Neural cell (in vitro differentiated cells): ENCODE data around the gene CYB561. TPM values are rescaled to one million over a fixed set of nuclear protein-coding genes. Genes with fewer than 3 reads are reported as not detected.

Source experiments
- H2AFZ ChIP-seq: fragments of 200-600, 300-800 bp; sonication (generic), shearing (Covaris generic); 2 replicates; pipeline ENCODE4 v1.6.0; 2014; ENCODE audit warnings: low read depth, mild to moderate bottlenecking, antibody characterized with exemption, low read length, moderate library complexity
- H3F3A ChIP-seq: fragments of 200-600 bp; shearing (Covaris generic); 2 replicates; pipeline ENCODE4 v1.6.1; 2016; ENCODE audit warnings: mild to moderate bottlenecking, moderate library complexity, mixed read lengths, antibody characterized with exemption, low read length; ENCODE audit not compliant: insufficient read depth, poor library complexity, severe bottlenecking
- H3K27ac ChIP-seq: fragments of 200-600, 300-800 bp; sonication (generic), shearing (Covaris generic); 2 replicates; pipeline ENCODE4 v1.5.1; 2014; ENCODE audit warnings: mild to moderate bottlenecking, low read length, moderate library complexity
- H3K27me3 ChIP-seq: fragments of 300-800, 200-600 bp; sonication (generic), shearing (Covaris generic); 2 replicates; pipeline ENCODE4 v1.6.0; 2014; ENCODE audit warnings: mild to moderate bottlenecking, low read depth, low read length, moderate library complexity; ENCODE audit not compliant: insufficient read depth
- H3K36me3 ChIP-seq: fragments of 300-800, 200-600 bp; sonication (generic), shearing (Covaris generic); 2 replicates; pipeline ENCODE4 v1.5.1; 2014; ENCODE audit warnings: mild to moderate bottlenecking, antibody characterized with exemption, low read length, moderate library complexity; ENCODE audit not compliant: insufficient read depth
- H3K4me2 ChIP-seq: fragments of 300-800, 200-600 bp; sonication (generic), shearing (Covaris generic); 2 replicates; pipeline ENCODE4 v1.6.0; 2014; ENCODE audit warnings: mild to moderate bottlenecking, low read length
- H3K4me3 ChIP-seq: fragments of 300-800, 200-600 bp; sonication (generic), shearing (Covaris generic); 2 replicates; pipeline ENCODE4 v1.5.1; 2014; ENCODE audit warnings: mild to moderate bottlenecking, low read length, moderate library complexity
- H3K79me2 ChIP-seq: fragments of 200-600 bp; shearing (Covaris generic); replicated peaks from 2 replicates; pipeline ENCODE4 v1.6.0; 2014; ENCODE audit warnings: mild to moderate bottlenecking, low read length, moderate library complexity; ENCODE audit not compliant: insufficient read depth
- H3K9ac ChIP-seq: fragments of 300-800, 200-600 bp; sonication (generic), shearing (Covaris generic); 2 replicates; pipeline ENCODE4 v1.6.1; 2016; ENCODE audit warnings: mild to moderate bottlenecking, low read length, mixed read lengths
- H3K9me2 ChIP-seq: fragments of 200-600 bp; shearing (Covaris generic); 2 replicates; pipeline ENCODE4 v1.6.1; 2016; ENCODE audit warnings: mild to moderate bottlenecking, low read length, mixed read lengths; ENCODE audit not compliant: insufficient read depth
- H3K9me3 ChIP-seq: fragments of 200-600, 300-800 bp; sonication (generic), shearing (Covaris generic); 2 replicates; pipeline ENCODE4 v1.6.1; 2016; ENCODE audit warnings: mild to moderate bottlenecking, mixed run types, low read length, moderate library complexity, mixed read lengths
- H4K20me1 ChIP-seq: fragments of 200-600 bp; shearing (Covaris generic); 2 replicates; pipeline ENCODE4 v1.6.1; 2016; ENCODE audit warnings: mild to moderate bottlenecking, mixed run types; ENCODE audit not compliant: insufficient read depth
- CTCF ChIP-seq: fragments of 450-650 bp; IDR thresholded peaks from 2 replicates; pipeline ENCODE4 v1.5.1; 2014; ENCODE audit warnings: antibody characterized with exemption, mild to moderate bottlenecking, moderate library complexity; ENCODE audit not compliant: poor library complexity, severe bottlenecking
- EP300 ChIP-seq: fragments of 450-650 bp; conservative IDR thresholded peaks from 2 replicates; pipeline ENCODE4 v1.6.1; 2014; ENCODE audit warnings: antibody characterized with exemption, mild to moderate bottlenecking, moderate library complexity; ENCODE audit not compliant: poor library complexity, severe bottlenecking
- EZH2 ChIP-seq: fragments of 200-600, 300-800 bp; shearing (Covaris generic), sonication (generic); IDR thresholded peaks from 2 replicates; pipeline ENCODE4 v1.6.1; 2014; ENCODE audit warnings: antibody characterized with exemption, low read length, borderline replicate concordance, mild to moderate bottlenecking; ENCODE audit not compliant: insufficient read depth, poor library complexity, severe bottlenecking
- MXI1 ChIP-seq: fragments of 450-650 bp; conservative IDR thresholded peaks from 2 replicates; pipeline ENCODE4 v1.6.1; 2014; ENCODE audit warnings: antibody characterized with exemption, mild to moderate bottlenecking; ENCODE audit not compliant: poor library complexity, severe bottlenecking
- POLR2AphosphoS5 ChIP-seq: IDR thresholded peaks from 2 replicates; pipeline ENCODE4 v1.6.1; 2012
- RAD21 ChIP-seq: fragments of 450-650 bp; conservative IDR thresholded peaks from 2 replicates; pipeline ENCODE4 v1.6.1; 2014; ENCODE audit warnings: antibody characterized with exemption, mild to moderate bottlenecking, moderate library complexity
- REST ChIP-seq: IDR thresholded peaks from 2 replicates; pipeline ENCODE4 v1.6.1; 2012; ENCODE audit warnings: borderline replicate concordance
- SMC3 ChIP-seq: fragments of 450-650 bp; conservative IDR thresholded peaks from 2 replicates; pipeline ENCODE4 v1.6.1; 2014; ENCODE audit warnings: antibody characterized with exemption, mild to moderate bottlenecking, moderate library complexity; ENCODE audit not compliant: poor library complexity
- TAF1 ChIP-seq: IDR thresholded peaks from 2 replicates; pipeline ENCODE4 v1.6.1; 2012; ENCODE audit warnings: low read depth
- polyA plus RNA-seq: library from polyadenylated mRNA; depleted of rRNA; stranded (reverse); fragments of >200 nt; gene quantifications from 2 replicates; pipeline ENCODE4 v1.2.3, GENCODE V29; 2014

The CYB561 gene
- polyA plus RNA-seq, 1 donor from 2014 or later, result 15.7 TPM

- Histone ChIP-seq H3K79me2 (no peaks in the 10 kb centered on the region), H3K36me3 (no peaks in the 10 kb centered on the region), H4K20me1 (no peaks in the 10 kb centered on the region), H3F3A (no peaks in the 10 kb centered on the region), H2AFZ (no peak overlapping the region), H3K27me3 (no peaks in the 10 kb centered on the region), H3K4me3 (no peak overlapping the region), H3K9me3 (no peaks in the 10 kb centered on the region), H3K9me2 (no peaks in the 10 kb centered on the region), H3K4me2 (no peak overlapping the region), H3K9ac (no peak overlapping the region), H3K27ac (no peak overlapping the region)
- TF ChIP-seq RAD21 (no peak), EP300 (no peak), MXI1 (no peak), REST (no peak), SMC3 (no peak), CTCF (no peak), POLR2AphosphoS5 (no peak), TAF1 (no peak), EZH2 (no peak)
Observed at GRCh38 chr17:63438092-63439051, 7.7 kb downstream of the CYB561 start.

DNA sequence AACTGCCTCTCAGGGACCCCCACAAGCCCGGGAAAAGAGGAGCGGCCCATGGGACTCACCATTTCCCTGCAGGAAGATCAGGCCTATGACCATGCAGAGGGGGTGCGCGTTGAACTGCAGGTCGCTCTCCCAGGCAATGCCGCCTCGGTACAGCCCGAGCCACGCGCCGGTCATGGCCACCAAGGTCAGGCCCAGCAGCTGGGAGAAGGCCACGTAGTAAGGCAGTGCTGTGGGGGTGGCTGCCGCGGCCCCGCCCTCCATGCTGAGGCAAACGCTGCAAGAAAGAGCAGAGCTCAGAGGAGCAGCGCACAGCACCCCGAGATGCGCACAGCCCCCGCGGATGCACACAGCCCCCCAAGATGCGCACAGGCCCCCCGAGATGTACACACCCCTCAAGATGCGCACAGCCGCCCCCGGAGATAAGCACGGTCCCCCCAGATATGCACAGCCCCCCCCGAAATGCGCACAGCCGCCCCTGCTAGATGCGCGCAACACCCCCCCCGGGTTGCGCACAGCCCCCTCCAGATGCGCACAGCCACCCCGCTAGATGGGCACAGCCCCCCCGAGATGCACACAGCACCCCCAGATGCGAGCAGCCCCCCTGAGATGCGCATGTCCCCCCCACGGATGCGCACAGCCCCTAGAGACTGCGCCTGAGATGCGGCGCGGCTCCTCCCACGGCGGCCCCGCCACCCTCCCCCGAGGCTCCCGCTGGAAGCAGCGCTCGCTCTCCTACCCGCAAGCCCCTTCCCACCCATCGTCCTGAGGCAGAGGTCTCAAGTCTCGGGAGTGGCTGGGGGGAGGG is 8.6 kb downstream of the CYB561 start:
- Histone ChIP-seq H3K9me3 (no peaks in the 10 kb centered on the region), H3K27ac (no peak overlapping the region), H2AFZ (no peak overlapping the region), H3K27me3 (no peaks in the 10 kb centered on the region), H3F3A (no peaks in the 10 kb centered on the region), H3K9ac (no peak overlapping the region), H3K9me2 (no peaks in the 10 kb centered on the region), H3K4me2 (no peak overlapping the region), H3K36me3 (no peaks in the 10 kb centered on the region), H4K20me1 (no peaks in the 10 kb centered on the region), H3K79me2 (no peaks in the 10 kb centered on the region), H3K4me3 (no peak overlapping the region)
- TF ChIP-seq EZH2 (no peak), EP300 (no peak), MXI1 (no peak), TAF1 (no peak), POLR2AphosphoS5 (peak; percentile 9), RAD21 (no peak), REST (no peak), CTCF (no peak)
